Omental fat pad (tissue), 4 donors: ENCODE data around the gene IRX4. TPM values are rescaled to one million over a fixed set of nuclear protein-coding genes. Genes with fewer than 3 reads are reported as not detected.

Source experiments
- ATAC-seq: fragments of 150-250 bp; one replicate; pipeline ENCODE4 v1.9.1; 2016; ENCODE audit warnings: mild to moderate bottlenecking, moderate library complexity; ENCODE audit not compliant: low FRiP score
- DNase-seq: peaks from one replicate; pipeline ENCODE4 v3.0.0-alpha.2; 2019; ENCODE audit warnings: low spot score
- CTCF ChIP-seq, 3 donors: fragments of 450-650 bp; IDR thresholded peaks; one replicate each; pipeline ENCODE4 v1.5.1; 2016 to 2017; ENCODE audit warnings: antibody characterized with exemption in 3 of 3, mild to moderate bottlenecking in 3 of 3, moderate library complexity in 2 of 3
- total RNA-seq, 4 donors: library from RNA; depleted of rRNA; stranded (reverse); fragments of >200 nt; gene quantifications; one replicate each; pipeline ENCODE4 v1.1.0, GENCODE V29; 2016

IRX4 gene
- total RNA-seq, 4 donors from 2014 or later, result not detected

- ATAC-seq (no peak), DNase-seq (no peak)
- no peak for TF ChIP-seq CTCF (IDR thresholded peaks at IDR 0.05)
Observed at GRCh38 chr5:1887588-1888360, 5.0 kb upstream of the IRX4 start.

GRCh38 chr5:1886846-1887587, 4.3 kb upstream of the IRX4 start:
- TF ChIP-seq CTCF (IDR thresholded peaks at IDR 0.05), result no peak

GRCh38 chr5:1885868-1886845, 3.4 kb upstream of the IRX4 start:
- no peak for TF ChIP-seq CTCF (IDR thresholded peaks at IDR 0.05)
- DNase-seq (no peak), ATAC-seq (no peak)

More at GRCh38 chr5:1886846-1887587, 4.3 kb upstream of the IRX4 start:
- ATAC-seq (no peak), DNase-seq (no peak)

GRCh38 chr5:1885404-1885755, 2.7 kb upstream of the IRX4 start:
- DNase-seq (no peak), ATAC-seq (no peak)
- TF ChIP-seq CTCF (IDR thresholded peaks at IDR 0.05), result no peak

GRCh38 chr5:1884678-1885403, 2.1 kb upstream of the IRX4 start:
- TF ChIP-seq CTCF (IDR thresholded peaks at IDR 0.05), result no peak
- no peak for ATAC-seq
- DNase-seq, result no peak

- ATAC-seq (no peak), DNase-seq (no peak)
- TF ChIP-seq CTCF (IDR thresholded peaks at IDR 0.05), result no peak
Observed at GRCh38 chr5:1883925-1884677, 1.4 kb upstream of the IRX4 start.
